ENCODE results near the gene MIA3. TPM values are rescaled to one million over a fixed set of nuclear protein-coding genes. Genes with fewer than 3 reads are reported as not detected.

The MIA3 gene
- total and polyA plus RNA-seq, 9 of the 15 experiments (the other 6 are each of a cell fraction or from before 2014, with no cell fraction given), result 21.6 to 89.4 (median 40.8) TPM

GRCh38 chr1:222618880-222619596 lies 1.1 kb downstream of the MIA3 start (continued):
- TF ChIP-seq CHD7 (IDR thresholded peaks at IDR 0.05; ENCODE audit: low read depth, low read length) (no peak), HNRNPLL (IDR thresholded peaks at IDR 0.05; ENCODE audit: low read depth, low read length, poor library complexity, severe bottlenecking) (peak; percentile 77), STAT6 (CRISPR knock-in tag; IDR thresholded peaks at IDR 0.05) (0 out of 2 replicates have a peak, but pooled peaks have one; percentile 74)
